Measurements from ENCODE around the gene HMOX1.

HMOX1 gene

DNA sequence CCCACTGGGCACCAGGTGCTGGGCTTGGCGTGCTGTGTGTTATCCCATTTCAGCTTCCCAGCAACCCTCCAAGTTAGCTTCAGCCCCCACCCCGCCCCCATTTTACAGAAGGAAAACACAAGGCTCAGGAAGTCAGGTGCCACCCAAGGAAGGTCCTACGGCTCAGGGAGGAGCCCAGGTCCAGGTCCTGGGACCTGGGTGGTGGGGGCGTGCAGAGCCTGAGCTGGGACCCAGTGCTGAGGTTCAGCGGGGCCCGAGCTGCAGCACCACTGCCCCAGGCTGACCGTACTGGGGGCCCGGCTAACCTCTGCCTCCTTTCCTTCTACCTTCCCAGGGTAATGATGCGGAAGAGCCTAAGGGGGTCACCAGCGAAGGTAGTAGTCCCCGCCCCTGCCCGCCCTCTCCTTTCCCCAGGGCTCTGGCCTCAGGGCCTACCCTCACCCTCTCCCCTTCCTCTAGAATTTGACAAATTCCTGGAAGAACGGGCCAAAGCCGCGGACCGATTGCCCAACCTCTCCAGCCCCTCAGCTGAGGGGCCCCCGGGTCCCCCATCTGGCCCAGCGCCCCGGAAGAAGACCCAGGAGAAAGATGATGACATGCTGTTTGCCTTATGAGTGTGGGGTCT, 34.2 kb upstream of the HMOX1 start:
- DNase-seq (ENCODE audit: low read depth), result no peak
- TF ChIP-seq, protein P1, sequence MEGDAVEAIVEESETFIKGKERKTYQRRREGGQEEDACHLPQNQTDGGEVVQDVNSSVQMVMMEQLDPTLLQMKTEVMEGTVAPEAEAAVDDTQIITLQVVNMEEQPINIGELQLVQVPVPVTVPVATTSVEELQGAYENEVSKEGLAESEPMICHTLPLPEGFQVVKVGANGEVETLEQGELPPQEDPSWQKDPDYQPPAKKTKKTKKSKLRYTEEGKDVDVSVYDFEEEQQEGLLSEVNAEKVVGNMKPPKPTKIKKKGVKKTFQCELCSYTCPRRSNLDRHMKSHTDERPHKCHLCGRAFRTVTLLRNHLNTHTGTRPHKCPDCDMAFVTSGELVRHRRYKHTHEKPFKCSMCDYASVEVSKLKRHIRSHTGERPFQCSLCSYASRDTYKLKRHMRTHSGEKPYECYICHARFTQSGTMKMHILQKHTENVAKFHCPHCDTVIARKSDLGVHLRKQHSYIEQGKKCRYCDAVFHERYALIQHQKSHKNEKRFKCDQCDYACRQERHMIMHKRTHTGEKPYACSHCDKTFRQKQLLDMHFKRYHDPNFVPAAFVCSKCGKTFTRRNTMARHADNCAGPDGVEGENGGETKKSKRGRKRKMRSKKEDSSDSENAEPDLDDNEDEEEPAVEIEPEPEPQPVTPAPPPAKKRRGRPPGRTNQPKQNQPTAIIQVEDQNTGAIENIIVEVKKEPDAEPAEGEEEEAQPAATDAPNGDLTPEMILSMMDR (conservative IDR thresholded peaks at IDR 0.05; ENCODE audit: control insufficient read depth, insufficient read depth, low read depth, low read length), result no peak
- no peak overlapping the region for H3K4me3 ChIP-seq (ENCODE audit: control insufficient read depth, low read depth, low read length)

- DNase-seq (ENCODE audit: low read depth), result no peak
- no peak overlapping the region for H3K4me3 ChIP-seq (ENCODE audit: control insufficient read depth, low read depth, low read length)
- TF ChIP-seq, protein P1 (conservative IDR thresholded peaks at IDR 0.05; ENCODE audit: control insufficient read depth, insufficient read depth, low read depth, low read length), result no peak
Observed at GRCh38 chr22:35347462-35347861, 33.4 kb upstream of the HMOX1 start.

DNA sequence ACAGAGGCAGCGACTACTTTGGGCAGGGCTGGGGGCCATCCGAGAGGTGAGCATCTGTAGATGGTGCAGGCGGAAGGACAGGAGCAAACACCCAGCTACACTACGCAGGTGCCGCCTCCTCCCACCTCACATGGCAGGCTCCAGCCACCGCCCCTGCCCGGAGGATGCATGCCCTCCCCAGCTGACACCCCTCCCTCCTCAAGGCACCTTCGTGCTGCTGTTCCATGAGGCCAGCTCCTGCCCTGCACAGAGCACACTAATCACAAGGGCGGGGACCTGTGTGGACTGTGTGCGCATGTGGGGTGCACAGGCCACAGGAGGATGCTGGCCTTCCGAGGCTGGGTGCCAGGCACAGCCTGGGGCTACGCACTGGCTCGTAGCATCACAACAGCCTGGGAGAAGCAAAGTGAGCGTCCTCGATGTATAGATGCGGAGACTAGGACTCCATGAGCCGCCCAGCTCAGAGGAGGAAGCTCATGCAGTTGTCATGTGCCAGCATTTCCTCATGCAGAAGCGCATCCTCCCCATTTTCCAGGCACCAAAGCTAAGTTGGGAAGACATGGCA, 32.8 kb upstream of the HMOX1 start:
- no peak overlapping the region for H3K4me3 ChIP-seq (ENCODE audit: control insufficient read depth, low read depth, low read length)
- TF ChIP-seq, protein P1 (conservative IDR thresholded peaks at IDR 0.05; ENCODE audit: control insufficient read depth, insufficient read depth, low read depth, low read length), result no peak
- DNase-seq (ENCODE audit: low read depth), result no peak

GRCh38 chr22:35348703-35349102, 32.2 kb upstream of the HMOX1 start:
- no peak for DNase-seq (ENCODE audit: low read depth)
- H3K4me3 ChIP-seq (ENCODE audit: control insufficient read depth, low read depth, low read length), result no peak overlapping the region
- TF ChIP-seq, protein P1 (conservative IDR thresholded peaks at IDR 0.05; ENCODE audit: control insufficient read depth, insufficient read depth, low read depth, low read length), result no peak

DNA sequence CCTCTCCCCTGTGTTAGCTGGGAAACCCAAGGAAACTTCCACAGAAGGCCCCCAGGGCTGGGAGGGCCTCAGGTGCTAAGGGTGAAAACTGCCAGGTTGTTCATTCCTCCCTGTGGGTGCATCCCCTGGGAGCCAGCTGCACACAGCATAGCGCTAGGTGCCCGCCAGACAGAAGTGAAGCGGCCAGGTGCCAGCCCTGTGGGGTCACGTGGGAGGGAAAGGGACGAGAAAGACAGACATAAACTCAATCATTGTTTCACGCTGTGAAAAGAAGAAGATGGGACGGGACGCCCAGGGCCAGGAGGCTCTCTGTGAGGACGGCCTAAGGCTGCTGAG, 31.6 kb upstream of the HMOX1 start:
- no peak for DNase-seq (ENCODE audit: low read depth)
- H3K4me3 ChIP-seq (ENCODE audit: control insufficient read depth, low read depth, low read length), result no peak overlapping the region
- TF ChIP-seq, protein P1 (conservative IDR thresholded peaks at IDR 0.05; ENCODE audit: control insufficient read depth, insufficient read depth, low read depth, low read length), result no peak

DNA sequence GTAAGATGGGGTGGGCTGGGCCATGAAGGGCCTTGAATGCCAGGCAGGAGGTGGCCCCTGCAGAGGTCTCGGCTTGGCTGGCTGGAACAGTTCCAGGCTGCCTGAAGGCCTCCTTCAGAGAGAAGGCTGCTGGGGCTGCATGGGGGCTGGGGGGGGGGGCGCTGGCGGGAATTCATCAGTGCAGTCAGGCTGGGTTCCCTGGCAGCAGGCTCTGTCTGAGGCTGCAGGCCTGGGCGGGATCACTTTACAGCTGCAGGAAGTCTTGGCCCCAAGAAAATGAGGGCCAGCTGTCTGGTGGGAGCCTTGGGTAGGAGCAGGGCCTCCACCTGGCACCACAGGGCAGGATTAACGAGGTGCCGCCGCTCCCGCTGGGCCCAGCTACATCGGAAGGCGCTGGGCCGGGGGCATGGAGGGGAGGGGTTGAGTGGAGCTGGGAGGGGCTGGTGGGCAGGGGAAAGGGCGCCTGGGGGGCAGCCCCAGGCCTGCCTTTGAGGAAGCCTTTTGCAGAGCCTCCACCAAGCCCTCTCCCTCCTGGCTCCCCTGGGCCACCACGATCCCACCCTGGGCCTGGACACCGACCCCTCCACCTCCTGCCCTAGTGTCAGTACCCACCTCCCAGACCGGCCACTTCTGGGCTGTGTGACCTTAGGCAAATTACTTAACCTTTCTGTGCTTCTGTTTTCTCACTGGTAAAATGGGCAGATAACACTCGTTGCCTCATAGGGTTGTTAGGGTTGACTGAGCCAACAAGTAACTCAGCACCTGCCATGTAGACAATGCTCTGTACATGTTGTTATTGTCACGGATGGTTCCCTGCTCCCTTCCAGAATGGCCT, 31.0 kb upstream of the HMOX1 start:
- DNase-seq (ENCODE audit: low read depth), result no peak
- no peak overlapping the region for H3K4me3 ChIP-seq (ENCODE audit: control insufficient read depth, low read depth, low read length)
- TF ChIP-seq, protein P1 (conservative IDR thresholded peaks at IDR 0.05; ENCODE audit: control insufficient read depth, insufficient read depth, low read depth, low read length), result no peak

Measured in fibroblast of mammary gland (primary cell).